IgD-negative memory B cell (primary cell): ENCODE results near the gene SCLY. TPM values are rescaled to one million over a fixed set of nuclear protein-coding genes. Genes with fewer than 3 reads are reported as not detected.

Experiments used
- H3K27ac Mint-ChIP-seq, 3 donors: one replicate each; pipeline ENCODE4 v1.8.0; 2020 to 2022; ENCODE audit warnings: mild to moderate bottlenecking in 3 of 3, mixed read lengths in 3 of 3, moderate library complexity in 1 of 3
- H3K27me3 Mint-ChIP-seq: one replicate; pipeline ENCODE4 v1.8.0; 2021; ENCODE audit warnings: mixed read lengths
- H3K36me3 Mint-ChIP-seq: one replicate; pipeline ENCODE4 v1.8.0; 2020; ENCODE audit warnings: mild to moderate bottlenecking, mixed read lengths
- H3K4me1 Mint-ChIP-seq, 3 donors: one replicate each; pipeline ENCODE4 v1.8.0; 2020 to 2022; ENCODE audit warnings: mixed read lengths in 3 of 3, mild to moderate bottlenecking in 1 of 3
- H3K4me3 Mint-ChIP-seq, 4 donors: one replicate each; pipeline ENCODE4 v1.8.0; 2020 to 2022; ENCODE audit warnings: mild to moderate bottlenecking in 4 of 4, mixed read lengths in 4 of 4, moderate library complexity in 3 of 4
- H3K9me3 Mint-ChIP-seq, 3 donors: one replicate each; pipeline ENCODE4 v1.8.0; 2020 to 2021; ENCODE audit warnings: mixed read lengths in 3 of 3, mild to moderate bottlenecking in 1 of 3
- polyA plus RNA-seq: library from polyadenylated mRNA; unstranded; fragments of 300-500 nt; fragmentation: Illumina TruSeq; gene quantifications from one replicate; pipeline ENCODE4 v1.2.3, GENCODE V29; 2021

The SCLY gene
- polyA plus RNA-seq, 1 donor from 2014 or later, result 18.5 TPM

DNA sequence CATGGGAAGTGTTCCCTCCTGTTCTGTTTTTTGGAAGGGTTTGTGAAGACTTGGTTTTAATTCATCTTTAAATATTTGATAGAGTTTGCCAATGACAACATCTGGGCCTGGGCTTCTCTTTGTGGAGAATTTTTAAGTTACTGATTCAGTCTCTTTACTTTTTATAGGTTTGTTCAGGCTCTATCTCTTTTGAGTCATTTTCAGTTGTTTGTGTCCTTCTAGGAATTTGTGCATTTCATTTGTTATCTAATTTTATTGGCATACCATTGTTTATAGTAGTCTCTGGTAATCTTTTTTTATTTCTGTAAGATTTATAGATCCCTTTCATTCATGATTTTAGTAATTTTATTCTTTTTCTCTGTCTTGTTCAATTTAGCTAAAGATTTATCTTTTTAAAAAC is 14.6 kb downstream of the SCLY start:
- Mint-ChIP-seq H3K36me3 (peaks cover 27% of the 10 kb centered on the region), H3K4me3 (no peak overlapping the region), H3K4me1 (peaks cover 0 to 2% (median 0%) of the 10 kb centered on the region in 3 donors), H3K27me3 (no peaks in the 10 kb centered on the region), H3K27ac (peak overlapping the region in 1 of 3 donors; percentile 71), H3K9me3 (peaks cover 0 to 15% (median 3%) of the 10 kb centered on the region in 3 donors)

DNA sequence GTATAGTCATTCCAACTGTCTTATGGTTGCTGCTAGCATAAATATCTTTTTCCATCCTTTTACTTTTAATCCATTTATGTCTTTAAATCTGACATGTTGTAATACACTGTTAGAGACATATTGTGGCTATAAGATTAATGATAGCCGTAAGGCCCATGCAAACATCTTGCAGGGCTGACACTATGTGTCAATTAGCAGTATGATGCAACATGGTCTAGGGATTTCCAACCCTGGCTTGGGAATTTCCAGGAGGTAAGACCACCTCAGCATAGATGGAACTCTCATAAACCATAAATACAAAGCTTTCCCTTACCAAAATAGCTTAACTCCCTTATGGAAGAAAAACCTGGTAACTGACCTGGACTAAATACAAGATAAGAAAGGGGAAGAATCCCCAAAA is 16.5 kb downstream of the SCLY start:
- peaks cover 0 to 2% (median 0%) of the 10 kb centered on the region in 3 donors for H3K4me1 Mint-ChIP-seq
- H3K9me3 Mint-ChIP-seq, result peaks cover 0 to 11% (median 2%) of the 10 kb centered on the region in 3 donors
- no peak overlapping the region for H3K27ac Mint-ChIP-seq
- H3K36me3 Mint-ChIP-seq, result peaks cover 24% of the 10 kb centered on the region
- H3K27me3 Mint-ChIP-seq, result no peaks in the 10 kb centered on the region
- no peak overlapping the region for H3K4me3 Mint-ChIP-seq

DNA sequence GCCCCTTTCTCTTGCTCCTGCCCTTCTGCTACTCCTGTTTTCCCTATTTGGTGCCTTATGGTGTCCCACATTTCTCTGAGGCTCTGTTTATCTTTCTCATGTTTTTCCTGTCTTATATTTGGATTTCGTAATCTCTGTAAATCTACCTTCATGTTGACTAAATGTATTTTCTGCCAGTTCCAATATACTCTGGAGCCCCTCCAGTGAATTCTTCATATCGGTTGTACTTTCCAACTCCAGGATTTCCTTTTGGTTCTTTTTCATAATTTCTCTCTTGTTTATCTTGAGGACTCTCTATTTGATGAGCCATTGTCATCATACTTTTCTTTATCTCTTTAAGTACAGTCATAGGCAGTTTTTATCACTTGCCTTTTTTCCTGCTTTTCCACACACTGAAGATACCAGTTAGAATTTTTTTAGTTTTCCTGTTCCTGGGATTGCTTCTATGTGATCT is 19.1 kb downstream of the SCLY start:
- H3K4me1 Mint-ChIP-seq, result peaks cover 0 to 2% (median 0%) of the 10 kb centered on the region in 3 donors
- no peak overlapping the region for H3K4me3 Mint-ChIP-seq
- no peak overlapping the region for H3K27ac Mint-ChIP-seq
- no peaks in the 10 kb centered on the region for H3K27me3 Mint-ChIP-seq
- peaks cover 18% of the 10 kb centered on the region for H3K36me3 Mint-ChIP-seq
- H3K9me3 Mint-ChIP-seq, result peaks cover 0 to 3% (median 2%) of the 10 kb centered on the region in 3 donors

GRCh38 chr2:238080518-238080917 is 19.7 kb downstream of the SCLY start:
- Mint-ChIP-seq H3K36me3 (peaks cover 18% of the 10 kb centered on the region), H3K27ac (no peak overlapping the region), H3K4me3 (no peak overlapping the region), H3K4me1 (peaks cover 0 to 3% (median 0%) of the 10 kb centered on the region in 3 donors), H3K9me3 (peaks cover 0 to 3% (median 2%) of the 10 kb centered on the region in 3 donors), H3K27me3 (no peaks in the 10 kb centered on the region)

GRCh38 chr2:238081150-238081549 is 20.3 kb downstream of the SCLY start:
- H3K36me3 Mint-ChIP-seq, result peaks cover 18% of the 10 kb centered on the region
- no peaks in the 10 kb centered on the region for H3K27me3 Mint-ChIP-seq
- H3K9me3 Mint-ChIP-seq, result peaks cover 0 to 3% (median 2%) of the 10 kb centered on the region in 3 donors
- H3K4me3 Mint-ChIP-seq, result no peak overlapping the region
- no peak overlapping the region for H3K27ac Mint-ChIP-seq
- H3K4me1 Mint-ChIP-seq, result peaks cover 0 to 3% (median 0%) of the 10 kb centered on the region in 3 donors

DNA sequence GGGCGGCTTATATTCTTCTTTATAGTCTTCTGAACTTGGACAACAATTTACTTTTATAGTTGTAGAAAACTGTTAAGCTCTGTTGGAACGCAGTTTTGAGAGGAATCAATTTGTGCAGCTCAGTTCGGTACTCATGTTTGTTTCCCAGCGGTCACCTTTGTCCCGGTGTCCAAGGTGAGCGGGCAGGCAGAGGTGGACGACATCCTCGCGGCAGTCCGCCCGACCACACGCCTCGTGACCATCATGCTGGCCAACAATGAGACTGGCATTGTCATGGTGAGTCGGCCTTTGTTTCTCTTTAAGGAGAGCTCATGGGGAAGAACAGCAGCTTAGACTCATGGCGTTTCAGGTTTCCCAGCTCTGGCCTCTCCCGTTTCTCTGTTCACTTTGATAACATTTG is 20.8 kb downstream of the SCLY start:
- H3K27ac Mint-ChIP-seq, result no peak overlapping the region
- no peaks in the 10 kb centered on the region for H3K27me3 Mint-ChIP-seq
- H3K36me3 Mint-ChIP-seq, result peaks cover 18% of the 10 kb centered on the region
- no peak overlapping the region for H3K4me3 Mint-ChIP-seq
- peaks cover 0 to 3% (median 2%) of the 10 kb centered on the region in 3 donors for H3K9me3 Mint-ChIP-seq
- H3K4me1 Mint-ChIP-seq, result peaks cover 0 to 3% (median 0%) of the 10 kb centered on the region in 3 donors

GRCh38 chr2:238082151-238082550 is 21.4 kb downstream of the SCLY start:
- H3K9me3 Mint-ChIP-seq, result no peaks in the 10 kb centered on the region
- no peaks in the 10 kb centered on the region for H3K27me3 Mint-ChIP-seq
- no peak overlapping the region for H3K4me3 Mint-ChIP-seq
- peaks cover 3 to 6% (median 3%) of the 10 kb centered on the region in 3 donors for H3K4me1 Mint-ChIP-seq
- no peak overlapping the region for H3K27ac Mint-ChIP-seq
- peaks cover 13% of the 10 kb centered on the region for H3K36me3 Mint-ChIP-seq

- H3K27me3 Mint-ChIP-seq, result no peaks in the 10 kb centered on the region
- no peak overlapping the region for H3K27ac Mint-ChIP-seq
- H3K4me3 Mint-ChIP-seq, result no peak overlapping the region
- no peaks in the 10 kb centered on the region for H3K9me3 Mint-ChIP-seq
- H3K4me1 Mint-ChIP-seq, result peaks cover 8 to 10% (median 8%) of the 10 kb centered on the region in 3 donors
- peaks cover 8% of the 10 kb centered on the region for H3K36me3 Mint-ChIP-seq
These were observed 22.0 kb downstream of the SCLY start for GRCh38 chr2:238082827-238083226.

DNA sequence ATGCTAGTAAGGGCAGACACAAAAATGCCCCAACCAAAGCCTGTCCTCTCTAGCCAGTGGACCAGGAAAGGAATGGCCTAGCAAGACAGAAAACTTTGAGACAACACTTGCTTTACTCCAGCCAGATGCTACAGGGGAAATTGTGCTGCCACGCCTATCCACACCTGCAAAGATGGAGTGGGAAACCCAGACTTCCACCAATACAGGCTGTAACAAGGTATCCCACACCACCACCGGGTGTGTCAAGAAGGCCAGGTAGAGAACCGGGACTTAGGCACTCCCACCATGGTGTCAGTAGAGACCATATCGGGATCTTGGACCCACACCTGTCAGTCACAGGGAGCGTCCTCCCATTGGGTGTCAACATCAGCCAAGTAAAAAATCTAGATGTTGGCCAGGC is 23.1 kb downstream of the SCLY start:
- Mint-ChIP-seq H3K4me1 (peaks cover 8 to 10% (median 8%) of the 10 kb centered on the region in 3 donors), H3K27me3 (no peaks in the 10 kb centered on the region), H3K36me3 (peaks cover 4% of the 10 kb centered on the region), H3K9me3 (no peaks in the 10 kb centered on the region), H3K4me3 (no peak overlapping the region), H3K27ac (no peak overlapping the region)

DNA sequence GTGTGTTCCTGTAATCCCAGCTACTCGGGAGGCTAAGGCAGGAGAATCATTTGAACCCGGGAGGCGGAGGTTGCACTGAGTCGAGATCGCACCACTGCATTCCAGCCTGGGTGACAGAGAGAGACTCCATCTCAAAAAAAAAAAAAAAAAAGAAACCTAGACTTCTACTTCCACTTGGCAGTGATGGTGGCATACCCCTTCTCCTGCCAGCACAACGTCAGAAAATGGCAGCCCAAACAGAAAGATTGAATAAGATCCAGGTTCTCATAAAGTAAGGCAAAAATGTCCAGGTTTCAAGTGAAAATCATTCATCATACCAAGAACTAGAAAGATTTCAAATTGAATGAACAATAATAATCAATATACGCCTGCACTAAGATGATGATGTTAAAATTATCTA is 24.0 kb downstream of the SCLY start:
- H3K4me1 Mint-ChIP-seq, result peaks cover 8 to 10% (median 9%) of the 10 kb centered on the region in 3 donors
- H3K4me3 Mint-ChIP-seq, result no peak overlapping the region
- H3K27me3 Mint-ChIP-seq, result no peaks in the 10 kb centered on the region
- no peaks in the 10 kb centered on the region for H3K9me3 Mint-ChIP-seq
- H3K36me3 Mint-ChIP-seq, result peaks cover 4% of the 10 kb centered on the region
- no peak overlapping the region for H3K27ac Mint-ChIP-seq

- H3K27me3 Mint-ChIP-seq, result no peaks in the 10 kb centered on the region
- peaks cover 4% of the 10 kb centered on the region for H3K36me3 Mint-ChIP-seq
These were observed 25.1 kb downstream of the SCLY start for GRCh38 chr2:238085899-238086298.

GRCh38 chr2:238087211-238087610 is 26.4 kb downstream of the SCLY start:
- H3K4me1 Mint-ChIP-seq, result peaks cover 8 to 11% (median 10%) of the 10 kb centered on the region in 3 donors
- H3K9me3 Mint-ChIP-seq, result no peaks in the 10 kb centered on the region
- H3K27me3 Mint-ChIP-seq, result no peaks in the 10 kb centered on the region
- H3K36me3 Mint-ChIP-seq, result peaks cover 2% of the 10 kb centered on the region
- no peak overlapping the region for H3K27ac Mint-ChIP-seq
- peak overlapping the region in 2 of 4 donors; percentile 9 to 19 for H3K4me3 Mint-ChIP-seq

More at GRCh38 chr2:238085899-238086298, 25.1 kb downstream of the SCLY start:
- H3K27ac Mint-ChIP-seq, result no peak overlapping the region
- no peak overlapping the region for H3K4me3 Mint-ChIP-seq
- no peaks in the 10 kb centered on the region for H3K9me3 Mint-ChIP-seq
- H3K4me1 Mint-ChIP-seq, result peaks cover 8 to 11% (median 10%) of the 10 kb centered on the region in 3 donors

DNA sequence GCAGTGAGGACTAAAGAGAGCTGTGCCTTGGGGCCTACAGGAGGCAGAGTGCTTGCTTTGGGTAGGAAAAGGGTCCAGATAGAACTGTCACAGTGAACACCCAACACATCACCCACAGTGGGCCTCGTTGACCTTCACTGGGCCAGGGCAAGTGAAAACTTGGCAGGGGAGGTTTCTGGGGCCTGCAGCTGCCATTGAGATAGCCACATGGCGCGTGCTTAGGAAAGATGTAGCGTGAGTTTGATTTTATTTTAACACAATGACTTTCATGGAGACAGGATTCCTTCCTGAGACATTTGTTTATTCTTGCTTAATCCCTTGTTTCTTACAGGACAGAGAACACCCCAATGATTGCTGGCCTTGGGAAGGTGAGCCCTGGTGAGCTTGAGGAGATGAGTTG is 30.1 kb downstream of the SCLY start:
- H3K27ac Mint-ChIP-seq, result peak overlapping the region in 1 of 3 donors; percentile 39
- H3K4me3 Mint-ChIP-seq, result no peak overlapping the region
- peaks cover 7 to 12% (median 8%) of the 10 kb centered on the region in 3 donors for H3K4me1 Mint-ChIP-seq
- no peaks in the 10 kb centered on the region for H3K36me3 Mint-ChIP-seq
- no peaks in the 10 kb centered on the region for H3K27me3 Mint-ChIP-seq
- H3K9me3 Mint-ChIP-seq, result no peaks in the 10 kb centered on the region

DNA sequence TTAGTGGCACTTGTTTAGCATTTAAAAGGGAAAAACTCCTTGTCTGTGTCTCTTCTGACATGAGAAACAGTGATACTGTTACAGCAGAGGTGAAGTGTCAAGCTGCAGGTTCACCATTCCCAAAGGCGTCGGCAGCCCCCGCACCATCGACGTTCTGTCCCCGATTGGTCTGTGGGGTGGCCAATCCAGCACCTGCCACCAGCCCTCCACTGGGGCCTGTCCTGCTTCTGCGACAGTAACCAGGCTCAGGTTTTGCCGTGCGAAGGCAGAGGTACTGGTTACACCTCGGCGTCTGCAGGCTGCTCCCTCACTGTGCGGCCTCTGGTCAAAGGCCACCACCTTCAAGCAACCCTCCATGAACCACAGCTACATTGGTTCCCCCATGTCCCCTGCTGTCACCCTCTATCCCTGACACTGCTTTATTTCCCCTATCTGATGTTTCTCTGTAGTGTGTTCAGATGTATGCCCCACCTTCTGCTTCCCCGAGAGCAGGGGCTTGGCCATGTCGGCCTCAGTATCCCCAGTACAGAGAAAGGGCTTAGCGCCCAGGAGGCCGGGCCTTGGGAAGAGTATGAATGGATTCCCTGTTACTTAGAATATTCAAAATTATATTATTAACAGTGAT is 30.7 kb downstream of the SCLY start:
- Mint-ChIP-seq H3K4me3 (no peak overlapping the region), H3K36me3 (no peaks in the 10 kb centered on the region), H3K4me1 (peaks cover 7 to 12% (median 8%) of the 10 kb centered on the region in 3 donors), H3K27me3 (no peaks in the 10 kb centered on the region), H3K27ac (no peak overlapping the region), H3K9me3 (no peaks in the 10 kb centered on the region)

DNA sequence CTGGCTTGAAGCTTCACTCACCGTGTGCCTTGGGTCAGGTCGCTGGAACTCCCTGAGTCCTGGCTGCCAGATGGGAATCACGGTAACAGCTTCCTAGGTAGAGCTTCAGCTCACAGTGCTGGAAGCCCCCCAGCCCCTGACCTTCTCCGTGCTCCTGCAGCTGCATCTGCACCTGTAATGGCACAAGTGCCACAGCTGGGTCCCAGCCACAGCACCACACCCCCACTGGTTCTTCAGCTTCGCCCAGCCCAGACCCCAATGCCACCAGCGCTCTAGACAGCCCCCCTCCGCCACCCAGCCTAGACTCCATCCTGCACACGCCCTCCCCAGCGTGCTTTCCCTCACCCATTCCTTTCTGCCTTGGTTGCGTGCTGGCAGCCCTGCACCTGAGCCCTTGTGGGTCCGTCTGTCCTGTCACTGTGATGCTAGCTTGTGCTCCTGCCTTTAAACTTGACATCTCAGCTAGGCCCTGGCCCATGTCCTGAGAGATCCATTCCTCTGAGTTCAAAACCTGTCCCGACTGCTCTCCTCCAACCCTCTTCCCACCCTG is 31.8 kb downstream of the SCLY start:
- Mint-ChIP-seq H3K4me3 (no peak overlapping the region), H3K4me1 (peaks cover 0 to 5% (median under 1%) of the 10 kb centered on the region in 3 donors), H3K27ac (no peak overlapping the region)

More for the DNA sequence above, 31.8 kb downstream of the SCLY start:
- Mint-ChIP-seq H3K9me3 (no peaks in the 10 kb centered on the region), H3K27me3 (no peaks in the 10 kb centered on the region), H3K36me3 (no peaks in the 10 kb centered on the region)
